Measurements from ENCODE around the gene OR10H3.

DNA sequence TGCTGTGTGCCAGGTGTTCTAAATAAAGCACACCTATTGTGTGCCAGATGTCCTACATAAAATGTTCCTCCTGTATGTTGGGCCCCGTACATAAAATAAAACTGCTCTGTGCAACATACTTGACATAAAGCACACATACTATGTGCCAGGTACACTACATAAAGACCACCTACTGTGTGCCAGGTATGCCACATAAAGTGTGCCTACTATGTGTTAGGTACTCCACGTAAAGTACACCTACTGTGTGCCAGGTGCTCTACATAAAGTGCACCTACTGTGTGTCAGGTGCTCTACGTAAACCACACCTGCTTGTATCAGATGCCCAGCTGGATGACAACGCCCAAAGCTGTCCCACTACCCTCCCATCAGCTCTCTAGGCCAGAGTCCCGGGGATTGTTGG, 43.9 kb downstream of the OR10H3 start:
- TF ChIP-seq CTCF (IDR thresholded peaks at IDR 0.05) (no peak), EZH2 (IDR thresholded peaks at IDR 0.05; ENCODE audit: borderline replicate concordance, insufficient read depth, low read depth, low read length, poor library complexity, severe bottlenecking) (no peak)
